ENCODE measurements around the gene GBA2.

GRCh38 chr9:35727676-35728040 lies 21.4 kb downstream of the GBA2 start:
- no peak for TF ChIP-seq CTCF (IDR thresholded peaks at IDR 0.05)
- TF ChIP-seq POLR2AphosphoS5 (IDR thresholded peaks at IDR 0.05): no peak
- TF ChIP-seq POLR2A (IDR thresholded peaks at IDR 0.05): no peak
- no peak for TF ChIP-seq EP300 (IDR thresholded peaks at IDR 0.05)

All from suprapubic skin (tissue), 4 donors.